GM19328 (cell line): ENCODE results near the gene NFATC2.
"Not testable (repeated sequence)": the region's sequence is repeated elsewhere in the genome, so short reads cannot be mapped to it uniquely, and the experiment has no call there.

Experiments
- ATAC-seq: cut with Tn5 transposase; IDR thresholded peaks from one replicate; pipeline ENCODE4 v1.9.1; 2021; ENCODE audit warnings: mild to moderate bottlenecking, moderate library complexity; ENCODE audit not compliant: unreplicated experiment

Gene NFATC2

DNA sequence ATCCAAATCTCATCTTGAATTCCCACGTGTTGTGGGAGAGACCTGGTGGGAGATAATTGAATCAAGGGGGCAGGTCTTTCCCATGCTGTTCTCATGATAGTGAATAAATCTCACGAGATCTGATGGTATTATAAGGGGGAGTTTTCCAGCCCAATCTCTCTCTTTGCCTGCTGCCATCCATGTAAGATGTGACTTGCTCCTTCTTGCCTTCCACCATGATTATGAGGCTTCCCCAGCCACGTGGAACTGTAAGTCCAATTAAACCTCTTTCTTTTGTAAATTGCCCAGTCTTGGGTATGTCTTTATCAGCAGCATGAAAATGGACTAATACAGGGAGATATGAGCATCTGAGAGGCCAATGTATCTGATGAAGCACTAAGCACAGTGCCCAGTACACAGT lies 26.0 kb upstream of the NFATC2 start:
- ATAC-seq = not testable (repeated sequence)

DNA sequence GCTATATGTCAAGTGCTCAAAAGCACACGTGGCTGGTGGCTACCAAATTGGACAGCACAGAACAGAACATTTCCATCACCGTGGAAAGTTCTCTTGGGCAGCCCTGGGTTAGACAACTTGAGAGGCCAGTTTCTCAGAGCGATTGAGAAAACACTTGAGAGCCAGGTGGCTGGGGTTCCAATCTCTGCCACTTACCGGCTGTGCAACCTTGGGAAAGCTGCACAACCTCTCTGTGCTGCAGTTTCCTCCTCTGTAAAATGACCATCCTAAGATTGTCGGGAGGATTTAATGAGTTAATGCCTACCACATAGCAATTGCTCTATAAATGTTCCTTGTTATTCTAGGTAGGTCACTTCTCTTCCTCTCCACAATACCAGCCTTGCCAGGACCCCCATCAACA lies 25.1 kb upstream of the NFATC2 start:
- ATAC-seq = no peak

DNA sequence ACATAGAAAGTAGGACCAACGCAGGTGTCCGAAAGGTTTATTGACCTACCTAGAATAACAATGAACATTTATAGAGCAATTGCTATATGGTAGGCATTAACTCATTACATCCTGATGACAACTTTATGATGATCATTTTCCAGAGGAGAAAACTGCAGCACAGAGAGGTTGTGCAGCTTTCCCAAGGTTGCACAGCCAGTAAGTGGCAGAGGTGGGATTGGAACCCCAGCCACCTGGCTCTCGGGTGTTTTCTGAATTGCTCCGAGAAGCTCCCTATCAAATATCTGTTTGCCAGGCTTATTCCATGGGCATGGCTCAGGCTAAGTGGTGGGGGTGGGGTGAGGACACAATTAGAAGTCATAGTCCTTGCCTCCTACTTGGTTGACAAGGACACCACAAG lies 24.1 kb upstream of the NFATC2 start:
- no peak for ATAC-seq

DNA sequence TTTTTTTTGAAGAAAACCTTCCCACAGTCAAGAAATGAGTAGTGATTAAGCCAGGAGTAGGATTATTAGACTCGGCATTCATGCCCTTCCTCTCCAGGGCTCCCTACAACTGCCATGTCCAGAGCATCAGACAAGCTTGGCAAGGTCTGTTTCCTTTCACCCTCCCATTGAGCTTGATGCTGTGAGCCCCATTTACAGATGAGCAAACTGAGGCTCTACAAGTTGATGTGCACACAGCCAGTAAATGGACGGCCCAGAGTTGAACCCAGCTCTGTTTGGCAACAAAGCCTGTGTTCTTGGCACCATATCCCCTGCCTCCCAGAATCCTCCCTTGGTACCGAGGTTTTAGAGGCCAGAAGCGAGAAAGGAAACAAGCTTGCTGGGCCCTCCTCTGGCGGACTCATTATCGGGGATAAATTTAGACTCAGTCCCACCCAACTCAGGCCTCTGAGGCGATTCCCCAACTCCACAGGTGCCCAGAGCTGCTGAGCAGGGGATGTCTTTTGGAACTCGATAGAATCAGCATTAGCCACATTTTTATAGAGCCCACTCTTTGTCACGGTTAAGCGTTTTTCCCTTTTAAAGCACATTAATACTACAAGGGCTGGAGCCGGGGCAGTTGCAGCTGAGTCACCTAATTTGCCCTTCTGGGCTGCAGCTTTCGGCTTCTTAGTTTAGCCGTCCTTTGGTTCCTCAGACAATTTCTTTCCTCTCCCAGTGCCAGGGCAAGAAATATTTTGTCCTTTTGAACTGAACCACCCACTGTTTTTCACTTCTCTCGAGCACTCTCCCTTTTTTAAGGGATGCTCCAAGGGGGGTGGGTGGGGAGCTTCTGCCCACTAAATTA lies 23.0 kb upstream of the NFATC2 start:
- ATAC-seq = no peak

DNA sequence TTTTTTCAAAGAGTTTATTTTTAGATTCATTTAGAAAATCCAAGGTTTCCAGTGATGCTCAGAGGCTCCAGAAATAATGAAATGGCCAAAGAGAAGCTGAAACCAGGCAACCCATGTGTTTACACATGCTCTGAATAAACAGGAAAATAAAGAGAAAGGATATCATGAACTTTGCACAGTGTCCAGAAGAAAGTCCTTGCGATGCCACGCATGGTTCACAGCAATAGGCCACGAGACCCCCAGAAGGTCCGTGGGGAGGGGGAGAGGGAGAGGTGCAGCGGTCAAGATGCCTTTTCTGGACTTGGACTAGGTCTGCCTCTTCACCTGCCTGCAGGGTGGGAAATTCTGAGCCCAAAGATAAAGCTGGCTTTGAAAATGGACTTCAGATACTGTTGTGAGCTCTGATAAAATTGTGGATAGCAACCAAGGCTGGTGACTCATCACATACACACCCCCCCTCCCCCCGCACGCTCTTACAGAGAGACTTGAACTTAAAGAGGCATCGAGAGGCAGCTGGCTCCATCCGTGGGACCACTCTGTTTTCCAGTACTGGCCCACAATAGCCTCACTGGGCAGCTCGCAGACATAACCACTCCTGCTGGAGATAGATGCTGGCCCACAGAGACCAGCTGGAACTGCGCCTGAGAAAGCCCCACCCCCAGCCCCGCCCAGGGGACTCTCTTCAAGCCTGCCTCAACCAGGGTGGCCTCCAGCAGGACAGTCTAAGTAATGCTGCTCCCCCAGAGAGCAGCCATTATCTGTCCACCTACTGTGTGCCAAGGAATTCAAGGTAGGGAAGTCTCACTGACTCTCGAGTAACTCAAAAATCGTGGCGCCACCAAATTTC lies 21.2 kb upstream of the NFATC2 start:
- no peak for ATAC-seq

DNA sequence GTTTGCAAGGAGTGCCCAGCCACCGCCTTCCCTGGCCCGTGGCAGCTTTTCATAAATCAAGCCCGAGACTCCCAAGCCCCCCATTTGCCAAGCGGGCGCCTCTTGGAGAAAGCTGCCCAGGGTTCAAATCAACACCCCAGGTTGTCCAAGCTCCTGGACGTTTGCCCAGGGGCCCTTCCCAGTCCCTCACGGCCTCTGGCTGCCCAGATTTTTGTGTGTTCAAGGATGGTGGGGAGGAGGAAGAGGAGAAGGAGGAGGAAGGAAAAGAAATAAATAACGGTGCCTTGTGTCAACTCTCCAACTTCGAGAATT lies 20.6 kb upstream of the NFATC2 start:
- no peak for ATAC-seq

DNA sequence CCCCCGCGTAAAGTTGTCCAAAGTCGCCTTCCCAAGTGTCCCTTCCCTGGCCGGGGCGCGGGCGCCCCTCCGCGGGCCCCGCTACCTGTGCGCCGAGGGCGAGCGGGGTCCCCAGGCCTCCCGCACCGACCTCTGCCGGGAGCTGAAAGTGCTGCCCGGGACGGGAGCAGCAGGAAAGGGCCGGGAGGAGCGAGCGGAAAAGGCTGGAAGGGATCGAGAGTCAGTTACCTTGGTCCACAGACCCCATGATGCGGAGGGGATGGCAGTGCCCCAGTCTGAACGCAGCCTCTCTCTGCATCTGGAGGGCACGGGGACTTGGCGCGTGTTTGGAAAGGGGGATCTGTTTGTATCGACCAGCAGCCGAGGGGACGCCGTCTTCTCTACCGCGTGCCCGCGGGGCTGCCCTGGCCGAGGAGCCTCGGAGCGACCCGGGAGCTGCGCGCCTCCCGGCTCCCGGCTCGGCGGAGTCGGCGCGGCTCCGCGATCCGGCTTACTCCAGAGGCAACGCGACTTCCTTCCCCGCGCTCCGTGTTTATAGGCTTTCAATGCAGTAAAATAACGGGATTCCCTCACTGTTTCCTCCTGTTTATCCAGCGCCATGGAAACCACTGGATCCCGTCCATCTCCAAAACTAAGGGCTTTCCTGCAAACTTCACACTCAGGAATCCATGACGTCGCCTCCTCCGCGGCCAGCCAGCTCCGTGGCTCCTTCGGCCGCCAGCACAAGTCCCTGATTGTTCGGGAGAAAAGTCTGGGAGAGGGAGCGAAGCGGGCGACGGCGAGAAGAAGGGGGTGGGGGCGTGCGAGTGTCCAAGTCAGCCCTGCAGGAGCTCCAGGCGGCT lies 20.0 kb upstream of the NFATC2 start:
- no peak for ATAC-seq

DNA sequence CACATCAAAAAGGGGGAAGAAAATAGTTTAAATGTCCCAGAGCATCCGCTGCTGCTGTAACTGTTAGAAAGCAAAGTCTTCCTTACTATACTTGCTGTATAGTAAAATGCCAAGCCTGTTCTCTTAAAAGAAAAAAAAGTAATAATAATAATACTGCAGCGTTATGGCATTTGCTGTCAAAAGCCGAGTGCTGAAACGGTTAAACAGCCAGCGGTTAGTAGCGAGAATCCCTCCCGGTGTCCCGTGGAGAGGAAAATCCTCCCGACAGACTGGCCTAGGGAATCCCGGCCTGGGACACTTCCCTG lies 19.5 kb upstream of the NFATC2 start:
- ATAC-seq = no peak

DNA sequence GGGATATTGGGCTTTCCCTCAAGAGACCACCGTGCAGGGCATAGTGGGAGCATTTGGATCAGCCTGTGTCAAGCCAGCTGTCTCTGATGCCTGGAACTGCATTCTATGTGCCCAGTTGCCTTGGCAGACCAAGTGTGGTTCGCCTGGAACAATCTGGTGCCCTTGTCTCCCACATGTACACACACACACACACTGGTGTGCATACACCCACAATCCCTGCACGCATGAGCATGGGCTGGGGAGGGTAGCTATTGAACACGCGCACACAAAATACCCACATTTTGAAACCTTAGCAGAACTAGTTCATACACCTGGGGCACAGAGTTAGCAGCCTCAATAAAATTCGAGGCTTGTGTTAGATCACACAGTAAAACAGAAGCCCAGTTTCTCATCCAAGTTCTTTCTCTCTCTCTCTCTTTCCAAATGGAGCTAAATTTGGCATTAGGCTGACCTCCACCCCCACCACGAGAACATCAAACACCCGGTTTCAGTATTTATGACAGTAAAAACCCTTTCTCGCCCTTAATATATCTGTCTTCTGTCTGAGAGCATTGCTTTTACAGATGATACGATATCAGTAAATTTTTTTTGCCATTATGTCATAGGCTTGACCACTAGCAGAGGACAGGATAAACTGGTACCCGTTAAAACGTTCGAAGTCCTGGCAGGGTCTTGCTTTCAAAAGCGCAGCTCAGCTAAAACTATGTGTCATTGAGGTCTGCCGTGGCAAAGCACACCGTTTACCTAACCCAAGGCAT lies 18.2 kb upstream of the NFATC2 start:
- ATAC-seq = no peak

DNA sequence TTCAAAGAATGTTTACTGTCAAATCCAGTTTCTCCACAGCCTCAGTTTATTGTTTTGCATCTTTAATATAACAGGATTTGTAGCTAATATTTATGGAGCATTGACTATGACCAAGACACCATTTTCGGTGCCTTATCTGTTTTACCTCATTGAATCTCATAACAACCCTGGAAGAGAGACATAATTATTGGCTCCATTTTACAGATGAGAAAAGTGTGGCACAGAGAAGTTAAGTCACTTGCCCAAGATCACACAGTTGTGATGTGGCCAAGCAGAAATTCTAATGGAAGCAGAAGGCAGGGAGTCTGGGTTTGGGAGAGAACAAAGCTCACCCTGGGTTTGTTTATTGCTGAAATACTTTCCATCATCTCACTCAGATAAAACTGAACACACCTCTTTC lies 17.5 kb upstream of the NFATC2 start:
- no peak for ATAC-seq

DNA sequence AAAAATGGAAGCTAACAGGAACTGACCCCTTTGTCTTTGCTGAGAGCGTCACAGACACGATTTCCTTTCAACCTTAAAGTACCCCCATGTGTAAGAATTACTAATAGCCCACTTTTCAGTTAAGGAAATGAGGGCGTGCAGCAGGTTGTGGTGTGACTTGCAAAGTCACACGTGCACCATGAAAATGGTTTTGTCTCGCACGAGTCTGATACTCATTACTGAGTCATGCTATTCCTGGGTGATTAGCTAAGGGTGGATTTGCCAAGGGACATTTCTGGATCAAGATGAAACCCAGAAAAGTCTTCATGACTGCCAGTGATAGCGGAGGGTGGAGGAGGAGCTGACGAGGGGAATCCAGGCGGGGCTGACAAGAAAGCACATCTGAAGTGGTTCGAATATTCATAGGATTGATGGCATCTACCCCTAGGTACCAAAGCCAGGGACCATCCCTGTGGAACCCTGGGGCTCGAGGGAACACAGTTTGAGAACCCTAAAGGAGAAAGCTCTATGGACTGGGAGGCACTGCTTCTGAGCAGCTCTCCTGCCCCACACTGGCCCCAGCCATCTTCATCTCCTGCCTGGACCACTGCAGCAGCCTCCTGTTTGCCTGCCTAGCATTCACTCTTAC lies 12.1 kb upstream of the NFATC2 start:
- no peak for ATAC-seq

DNA sequence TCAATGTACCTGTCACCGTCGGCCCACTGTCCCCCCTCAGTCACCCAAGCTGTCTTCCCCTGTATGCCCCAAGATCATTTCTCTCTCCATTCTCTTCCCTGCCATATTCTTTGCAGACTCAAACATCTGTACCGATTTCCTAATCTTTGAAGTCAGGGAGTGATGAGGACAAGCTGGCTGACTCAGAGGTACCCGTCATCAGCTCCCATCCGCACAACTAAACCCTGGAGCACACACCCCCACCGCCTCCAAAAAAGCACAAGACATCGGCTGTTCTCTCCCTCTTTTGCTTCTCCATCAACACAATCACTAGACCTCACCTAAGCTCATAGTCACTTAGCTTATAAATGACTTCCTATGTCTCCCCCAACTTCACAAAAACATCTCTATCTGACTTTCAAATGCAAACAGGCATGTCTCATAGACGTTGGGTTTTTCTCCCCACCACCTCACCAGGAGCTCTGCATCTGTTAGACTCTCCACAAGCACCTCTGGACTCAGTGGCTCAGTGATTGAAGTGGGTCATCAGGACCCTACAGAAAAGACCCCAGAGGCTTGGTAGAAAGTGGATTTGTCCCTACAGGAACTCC lies 11.5 kb upstream of the NFATC2 start:
- no peak for ATAC-seq

DNA sequence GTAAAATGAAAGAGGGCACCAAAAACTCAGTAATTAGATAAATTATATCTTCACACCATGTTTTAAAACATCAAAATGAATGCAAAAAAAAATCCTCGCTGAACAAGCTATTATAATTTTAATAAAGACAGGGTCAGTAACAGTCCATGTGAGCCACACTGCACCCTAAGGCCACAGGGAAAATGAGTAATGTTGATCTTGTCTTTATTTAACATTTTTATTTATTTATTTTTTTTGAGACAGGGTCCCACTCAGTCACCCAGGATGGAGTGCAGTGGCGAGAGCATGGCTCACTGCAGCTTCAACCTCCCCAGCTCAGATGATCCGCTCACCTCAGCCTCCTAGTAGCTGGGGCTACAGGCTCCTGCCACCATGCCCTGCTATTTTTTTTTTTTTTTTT lies 8.7 kb upstream of the NFATC2 start:
- ATAC-seq = no peak

DNA sequence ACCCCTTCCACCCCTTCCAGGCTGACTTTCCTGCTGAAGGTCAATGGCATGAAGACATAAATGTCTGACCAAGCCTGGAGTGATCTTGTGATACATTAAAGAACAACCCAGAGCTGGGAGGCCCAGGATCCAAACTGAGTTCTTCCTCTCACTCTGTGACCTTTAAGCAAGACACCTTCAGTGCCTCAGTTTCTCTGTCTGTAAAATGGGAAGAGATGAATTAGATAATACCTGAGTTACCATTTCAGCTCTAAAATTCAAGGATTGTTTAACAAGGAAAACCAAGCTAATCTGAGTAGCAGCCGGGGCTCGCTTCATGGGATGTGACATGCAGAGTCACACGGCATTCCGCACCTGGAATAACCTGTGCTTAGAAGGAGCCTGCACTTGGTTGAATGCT lies 7.0 kb upstream of the NFATC2 start:
- no peak for ATAC-seq

DNA sequence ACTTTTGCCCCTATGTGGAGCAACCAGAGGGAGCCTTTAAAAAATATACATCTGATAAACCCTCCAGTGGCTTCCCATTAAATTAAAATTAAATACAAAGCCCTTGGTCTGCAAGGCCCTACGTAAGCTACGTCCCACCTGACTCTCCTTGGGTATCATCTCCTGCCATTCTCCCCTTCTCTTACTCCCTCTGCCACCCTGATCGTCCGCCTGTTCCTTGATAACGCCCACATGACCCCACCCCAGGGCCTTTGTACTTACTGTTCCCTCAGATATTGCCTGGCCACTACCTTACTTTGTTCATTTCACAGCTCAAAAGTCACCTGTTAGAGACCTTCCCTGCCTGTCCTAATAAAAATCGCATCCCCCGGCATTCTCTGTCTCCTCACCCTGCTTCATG lies 5.4 kb upstream of the NFATC2 start:
- ATAC-seq = no peak

DNA sequence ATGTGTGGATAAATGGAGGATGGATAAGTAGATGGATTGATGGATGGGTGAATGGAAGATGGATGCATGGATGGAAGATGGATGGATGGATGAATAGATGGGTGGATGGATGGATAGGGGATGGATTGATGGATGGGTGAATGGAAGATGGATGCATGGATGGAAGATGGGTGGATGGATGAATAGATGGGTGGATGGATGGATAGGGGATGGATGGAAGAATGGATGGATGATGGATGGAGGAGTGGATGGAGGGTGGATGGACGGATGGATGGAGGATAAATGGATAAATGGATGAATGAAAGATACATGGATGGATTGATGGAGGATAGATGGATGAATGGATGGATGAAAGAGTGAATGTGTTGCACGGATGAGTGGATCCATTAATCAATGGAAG lies 3.0 kb upstream of the NFATC2 start:
- no peak for ATAC-seq

DNA sequence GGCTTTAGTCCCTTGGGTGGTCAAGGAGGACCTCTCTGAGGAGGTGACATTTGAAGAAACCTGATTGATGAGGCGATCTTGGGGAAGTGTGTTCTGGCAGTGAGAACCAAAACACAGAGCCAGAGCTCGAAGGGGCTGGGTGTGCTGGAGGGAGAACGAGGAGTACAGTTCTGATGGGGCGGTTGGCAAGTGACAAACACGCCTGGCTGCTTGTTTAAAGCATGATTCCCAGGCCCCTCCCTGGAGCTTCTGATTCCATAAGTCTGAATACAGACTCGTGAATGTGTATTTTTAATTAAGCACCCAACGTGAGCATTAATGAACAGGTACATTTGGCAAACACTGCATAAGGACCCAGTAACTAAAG lies 886 bp upstream of the NFATC2 start:
- ATAC-seq = no peak

DNA sequence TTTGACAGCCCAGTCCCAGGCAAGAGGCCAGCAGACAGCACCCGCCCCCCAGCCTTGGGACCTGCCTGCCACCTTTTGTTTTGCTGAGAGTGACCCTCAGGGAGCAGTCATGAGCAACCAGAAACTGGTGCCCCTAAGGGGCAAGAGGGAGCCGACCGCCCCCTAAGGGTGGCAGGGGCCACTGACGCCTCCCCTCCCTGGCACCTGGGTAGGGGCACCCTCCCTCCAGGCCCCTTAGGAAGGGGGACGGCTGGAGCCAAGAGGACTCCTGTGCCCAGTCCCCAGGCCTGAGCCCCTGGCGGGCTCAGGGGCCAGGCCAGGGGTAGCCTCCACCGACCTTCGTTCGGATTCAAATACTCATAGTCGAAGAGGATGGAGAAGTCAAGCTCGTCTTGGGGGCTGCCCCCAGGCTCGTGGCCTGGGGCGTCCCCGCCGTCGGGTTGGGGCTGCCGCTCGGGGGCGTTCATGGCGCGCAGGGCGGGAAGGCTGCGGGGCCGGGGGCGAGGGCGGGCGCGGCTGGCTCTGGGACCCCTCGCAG lies 417 bp downstream of the NFATC2 start:
- no peak for ATAC-seq

DNA sequence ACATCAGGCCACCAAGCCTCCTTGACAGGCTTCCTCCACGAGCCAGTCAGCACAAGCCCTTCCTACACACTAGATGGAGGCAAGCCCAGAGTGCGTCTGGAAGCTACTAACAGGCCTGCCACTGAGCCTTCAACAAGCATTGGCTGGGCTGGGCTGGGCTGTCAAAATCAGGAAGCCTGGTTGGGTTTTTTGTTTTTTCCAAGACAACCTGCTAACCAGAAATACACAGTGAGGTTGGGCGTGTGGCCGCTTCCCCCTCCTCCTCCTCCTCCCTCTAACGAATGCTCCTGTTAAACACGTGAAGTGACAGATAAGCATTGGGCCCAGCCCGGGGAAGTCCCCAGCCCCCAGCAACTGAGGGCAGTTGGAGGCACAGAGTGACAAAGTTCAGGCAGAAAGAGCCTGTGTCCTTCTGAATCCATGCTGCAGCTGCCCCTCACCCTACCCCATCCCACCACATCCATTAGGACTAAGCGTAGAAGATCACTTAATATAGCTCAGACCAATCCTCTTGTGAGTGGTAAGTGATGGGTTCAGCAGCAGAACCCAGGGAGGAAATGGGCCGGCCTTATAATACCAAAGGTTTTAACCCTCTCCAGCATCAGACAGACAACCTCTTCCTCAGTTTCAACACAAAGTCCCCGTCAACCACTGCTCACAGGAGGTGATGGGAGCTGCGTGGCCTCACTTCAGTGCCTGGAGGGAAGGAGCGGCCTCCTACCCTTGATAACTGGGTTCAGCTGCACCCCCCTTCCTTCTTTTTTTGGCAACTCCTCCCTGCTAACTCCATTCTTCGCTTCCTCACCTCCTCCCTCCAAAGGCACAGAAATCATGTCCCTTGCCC lies 1.1 kb downstream of the NFATC2 start:
- ATAC-seq = peak; percentile 36
